Measurements from ENCODE around the gene TMEM170A. TPM values are rescaled to one million over a fixed set of nuclear protein-coding genes. Genes with fewer than 3 reads are reported as not detected.
"Not testable (repeated sequence)": the region's sequence is repeated elsewhere in the genome, so short reads cannot be mapped to it uniquely, and the experiment has no call there.

TMEM170A gene
- polyA plus RNA-seq, 3 donors, result 34.9 to 45.0 (median 41.9) TPM

GRCh38 chr16:75461575-75461974 lies 2.9 kb downstream of the TMEM170A start:
- no peak for DNase-seq (ENCODE audit: extremely low read depth in 1 of 11, low read depth in 9 of 11, low spot score in 4 of 11)

- DNase-seq (ENCODE audit: extremely low read depth in 1 of 11, low read depth in 9 of 11, low spot score in 4 of 11), result no peak
Observed at GRCh38 chr16:75460446-75460845, 4.0 kb downstream of the TMEM170A start.

- DNase-seq (ENCODE audit: extremely low read depth in 1 of 11, low read depth in 9 of 11, low spot score in 4 of 11), result no peak
Observed at GRCh38 chr16:75459691-75460090, 4.8 kb downstream of the TMEM170A start.

- DNase-seq (ENCODE audit: extremely low read depth in 1 of 11, low read depth in 9 of 11, low spot score in 4 of 11), result no peak
Observed at GRCh38 chr16:75458439-75458838, 6.0 kb downstream of the TMEM170A start.

- DNase-seq (ENCODE audit: extremely low read depth in 1 of 11, low read depth in 9 of 11, low spot score in 4 of 11), result no peak
Observed at GRCh38 chr16:75458029-75458428, 6.5 kb downstream of the TMEM170A start.

GRCh38 chr16:75457485-75458021 lies 6.9 kb downstream of the TMEM170A start:
- DNase-seq (ENCODE audit: extremely low read depth in 1 of 11, low read depth in 9 of 11, low spot score in 4 of 11), result no peak

GRCh38 chr16:75456971-75457370 lies 7.5 kb downstream of the TMEM170A start:
- DNase-seq (ENCODE audit: extremely low read depth in 1 of 11, low read depth in 9 of 11, low spot score in 4 of 11), result no peak

- not testable (repeated sequence) for DNase-seq (ENCODE audit: extremely low read depth in 1 of 11, low read depth in 9 of 11, low spot score in 4 of 11)
Observed at GRCh38 chr16:75456486-75456885, 8.0 kb downstream of the TMEM170A start.

GRCh38 chr16:75455677-75456076 lies 8.8 kb downstream of the TMEM170A start:
- no peak for DNase-seq (ENCODE audit: extremely low read depth in 1 of 11, low read depth in 9 of 11, low spot score in 4 of 11)

- no peak for DNase-seq (ENCODE audit: extremely low read depth in 1 of 11, low read depth in 9 of 11, low spot score in 4 of 11)
Observed at GRCh38 chr16:75452464-75453190, 11.9 kb downstream of the TMEM170A start.

GRCh38 chr16:75446416-75446815 lies 18.1 kb downstream of the TMEM170A start:
- no peak for DNase-seq (ENCODE audit: extremely low read depth in 1 of 11, low read depth in 9 of 11, low spot score in 4 of 11)

GRCh38 chr16:75445298-75445697 lies 19.2 kb downstream of the TMEM170A start:
- DNase-seq (ENCODE audit: extremely low read depth in 1 of 11, low read depth in 9 of 11, low spot score in 4 of 11), result no peak

GRCh38 chr16:75443298-75443697 lies 21.2 kb downstream of the TMEM170A start:
- DNase-seq (ENCODE audit: extremely low read depth in 1 of 11, low read depth in 9 of 11, low spot score in 4 of 11), result no peak

- peak; percentile 69 to 91 (median 84) for DNase-seq (ENCODE audit: extremely low read depth in 1 of 11, low read depth in 9 of 11, low spot score in 4 of 11)
Observed at GRCh38 chr16:75433732-75434413, 30.6 kb downstream of the TMEM170A start.

GRCh38 chr16:75432828-75433731 lies 31.4 kb downstream of the TMEM170A start, which contains the start of gene CFDP1:
TSS of gene CFDP1 (minus strand) at chr16:75433503. CDS start at chr16:75433352, 151 bp downstream.
- DNase-seq (ENCODE audit: extremely low read depth in 1 of 11, low read depth in 9 of 11, low spot score in 4 of 11), result peak in 10 of 11 donors; percentile 84 to 96 (median 94)

GRCh38 chr16:75429621-75430403 lies 34.7 kb downstream of the TMEM170A start:
- no peak for DNase-seq (ENCODE audit: extremely low read depth in 1 of 11, low read depth in 9 of 11, low spot score in 4 of 11)

GRCh38 chr16:75426524-75426923 lies 38.0 kb downstream of the TMEM170A start:
- not testable (repeated sequence) for DNase-seq (ENCODE audit: extremely low read depth in 1 of 11, low read depth in 9 of 11, low spot score in 4 of 11)

- peak in 4 of 11 donors; percentile 8 to 65 (median 23) for DNase-seq (ENCODE audit: extremely low read depth in 1 of 11, low read depth in 9 of 11, low spot score in 4 of 11)
Observed at GRCh38 chr16:75424105-75424762, 40.3 kb downstream of the TMEM170A start.

Measured in renal cortex interstitium (tissue), 11 donors.